ENCODE data around the gene LRRC42.
"Not testable (repeated sequence)": the region's sequence is repeated elsewhere in the genome, so short reads cannot be mapped to it uniquely, and the experiment has no call there.

The LRRC42 gene

DNA sequence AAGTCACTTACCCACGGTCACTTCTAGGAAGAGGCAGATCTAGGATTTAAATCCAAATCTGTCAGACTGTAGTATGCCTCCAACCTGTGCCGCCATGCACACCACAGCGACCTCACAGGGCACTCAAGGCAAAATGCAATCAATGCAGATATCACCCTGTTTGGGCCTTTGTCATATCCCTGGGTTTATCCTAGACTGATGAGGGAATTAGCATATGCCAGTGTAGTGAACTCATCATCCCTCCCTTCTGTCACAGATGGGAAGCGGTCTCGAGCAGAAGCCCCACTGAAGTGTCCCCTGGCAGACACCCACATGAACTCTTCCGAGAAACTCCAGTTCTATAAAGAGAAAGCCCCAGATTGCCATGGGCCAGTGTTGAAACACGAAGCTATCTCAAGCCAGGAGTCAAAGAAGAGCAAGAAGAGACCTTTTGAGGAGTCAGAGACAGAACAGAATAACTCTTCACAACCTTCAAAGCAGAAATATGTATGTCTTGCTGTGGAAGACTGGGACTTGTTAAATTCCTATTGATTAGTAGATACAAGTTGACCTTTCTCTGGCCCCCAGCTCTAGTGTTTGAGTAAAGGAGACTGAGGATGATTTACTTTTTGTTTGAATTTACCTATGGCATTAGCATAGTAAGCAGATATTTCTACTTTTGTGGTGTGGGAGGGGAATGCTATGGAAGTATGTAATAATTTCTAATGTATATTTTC is 21.4 kb downstream of the LRRC42 start:
- DNase-seq (ENCODE audit: low read depth in 1 of 2, low spot score in 1 of 2), result no peak

GRCh38 chr1:53968125-53968513 is 22.0 kb downstream of the LRRC42 start:
- DNase-seq (ENCODE audit: low read depth in 1 of 2, low spot score in 1 of 2), result no peak

GRCh38 chr1:53969323-53969722 is 23.2 kb downstream of the LRRC42 start:
- DNase-seq (ENCODE audit: low read depth in 1 of 2, low spot score in 1 of 2), result not testable (repeated sequence)

GRCh38 chr1:53971718-53972117 is 25.6 kb downstream of the LRRC42 start:
- no peak for DNase-seq (ENCODE audit: low read depth in 1 of 2, low spot score in 1 of 2)

DNA sequence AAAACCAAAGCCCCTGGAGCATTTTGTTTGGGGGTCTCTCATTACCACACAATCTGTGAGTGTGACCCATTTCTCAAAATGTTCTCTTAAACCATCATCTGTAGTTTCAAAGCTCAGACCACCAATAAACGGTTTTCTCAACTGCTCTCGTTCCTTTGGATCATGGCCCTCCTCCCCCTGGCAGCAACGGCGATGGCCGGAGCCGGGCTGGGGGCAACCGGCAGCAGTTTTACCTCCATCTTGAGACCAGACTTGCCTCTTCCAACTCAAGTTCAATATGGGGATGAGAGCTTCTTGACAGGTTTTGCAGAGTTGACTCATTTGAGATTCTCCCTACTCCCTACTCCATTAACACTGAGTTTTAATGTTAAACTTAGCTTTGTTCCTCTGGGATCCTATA is 29.7 kb downstream of the LRRC42 start:
- DNase-seq (ENCODE audit: low read depth in 1 of 2, low spot score in 1 of 2), result no peak

DNA sequence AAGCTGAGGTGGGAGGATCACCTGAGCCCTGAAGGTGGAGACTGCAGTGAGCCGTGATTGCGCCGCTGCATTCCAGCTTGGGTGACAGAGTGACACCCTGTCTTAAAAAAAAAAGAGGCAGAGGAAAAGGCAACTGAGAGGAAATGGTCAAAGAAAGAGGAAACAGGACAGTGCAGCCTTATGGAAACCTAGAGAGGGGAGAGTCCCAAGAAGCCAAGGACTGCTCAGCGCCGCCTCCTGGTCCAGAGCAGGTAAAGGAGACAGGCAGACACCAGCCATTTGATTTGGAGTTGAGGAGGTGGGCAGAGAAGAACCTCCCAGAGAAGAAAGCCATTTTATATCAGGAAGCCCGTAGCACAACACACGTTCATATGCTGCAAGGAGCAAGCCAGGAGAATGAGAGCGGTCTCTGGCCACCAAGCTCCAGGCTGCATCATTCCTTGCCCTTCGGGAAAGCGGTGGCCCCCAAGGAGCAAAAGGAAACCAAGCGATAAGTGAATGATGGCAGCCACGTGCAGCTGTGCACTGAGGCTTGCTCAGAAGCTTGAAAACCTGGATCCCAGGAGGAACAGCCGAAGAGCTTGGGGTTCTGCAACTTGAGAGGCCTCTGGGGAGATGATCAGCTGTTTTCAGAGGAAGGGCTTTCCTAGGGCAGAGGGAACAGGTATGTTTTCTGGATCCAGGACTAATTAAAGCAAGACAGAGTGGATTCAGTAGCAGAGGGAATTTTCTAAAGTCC is 33.7 kb downstream of the LRRC42 start:
- DNase-seq (ENCODE audit: low read depth in 1 of 2, low spot score in 1 of 2), result no peak

DNA sequence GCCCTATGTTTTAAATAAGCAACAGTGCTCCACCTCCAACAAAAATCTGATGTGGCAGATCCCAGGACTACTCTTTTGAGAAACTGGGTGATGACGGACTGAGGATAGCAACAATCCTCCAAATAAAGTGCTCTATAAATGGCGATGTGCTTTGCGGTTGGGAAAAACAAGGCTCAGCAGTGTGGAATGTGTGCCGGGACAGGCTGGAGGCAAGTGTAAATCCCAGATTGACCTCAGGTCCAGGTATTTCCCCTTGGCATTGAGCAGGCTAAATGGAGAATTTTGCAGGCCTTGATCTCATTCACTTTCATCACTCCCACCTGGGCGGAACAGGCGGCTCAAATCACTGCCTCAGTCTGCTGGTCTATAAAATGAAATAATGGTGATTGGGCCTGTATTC is 35.1 kb downstream of the LRRC42 start:
- DNase-seq (ENCODE audit: low read depth in 1 of 2, low spot score in 1 of 2), result no peak

DNA sequence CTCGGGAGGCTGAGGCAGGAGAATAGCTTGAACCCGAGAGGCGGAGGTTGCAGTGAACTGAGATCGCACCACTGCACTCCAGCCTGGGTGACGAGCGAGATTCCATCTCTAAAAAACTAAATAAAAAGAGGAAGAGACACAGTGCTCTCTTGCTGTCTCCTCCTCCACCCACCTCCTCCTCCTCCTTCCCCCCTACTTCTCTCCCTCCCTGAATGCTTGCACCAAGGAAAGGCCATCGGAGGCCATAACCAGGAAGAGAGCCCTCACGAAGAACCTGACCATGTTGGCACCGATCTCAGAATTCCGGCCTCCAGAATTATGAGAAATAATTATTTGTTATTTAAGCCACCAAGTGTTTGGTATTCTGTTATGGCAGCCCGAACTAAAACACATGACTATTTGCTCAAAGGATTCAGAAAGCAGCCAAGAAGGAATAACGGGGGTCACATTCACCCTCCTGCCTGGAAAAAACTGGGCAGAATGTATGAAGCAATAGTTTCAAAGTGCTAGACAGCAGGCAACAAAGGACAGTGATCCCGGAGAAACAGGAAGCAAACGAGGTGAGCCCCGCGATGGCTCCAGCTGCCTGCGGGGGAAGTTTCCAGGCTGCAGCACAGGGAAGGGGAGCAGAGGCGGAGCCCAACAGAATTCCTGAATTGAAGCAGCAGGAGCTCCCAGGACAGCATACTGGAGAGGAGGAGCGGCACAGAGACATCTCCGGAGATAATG is 36.0 kb downstream of the LRRC42 start:
- DNase-seq (ENCODE audit: low read depth in 1 of 2, low spot score in 1 of 2), result no peak

DNA sequence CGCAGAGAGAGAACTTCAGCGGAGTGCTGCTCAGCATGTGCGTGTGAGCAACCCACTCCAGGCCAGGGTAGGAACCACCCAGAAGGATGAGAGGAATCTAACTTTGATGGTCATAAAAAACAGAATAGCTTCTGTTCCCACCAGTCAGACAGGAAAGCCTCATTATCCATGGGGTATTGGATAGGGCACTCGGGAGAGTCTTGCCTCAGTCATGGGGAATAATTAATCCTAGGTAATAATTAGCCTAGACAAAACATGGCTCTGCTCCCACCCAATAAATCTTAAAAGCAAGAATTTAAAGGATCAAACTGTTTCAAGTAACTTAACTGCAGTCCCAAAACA is 36.6 kb downstream of the LRRC42 start:
- no peak for DNase-seq (ENCODE audit: low read depth in 1 of 2, low spot score in 1 of 2)

DNA sequence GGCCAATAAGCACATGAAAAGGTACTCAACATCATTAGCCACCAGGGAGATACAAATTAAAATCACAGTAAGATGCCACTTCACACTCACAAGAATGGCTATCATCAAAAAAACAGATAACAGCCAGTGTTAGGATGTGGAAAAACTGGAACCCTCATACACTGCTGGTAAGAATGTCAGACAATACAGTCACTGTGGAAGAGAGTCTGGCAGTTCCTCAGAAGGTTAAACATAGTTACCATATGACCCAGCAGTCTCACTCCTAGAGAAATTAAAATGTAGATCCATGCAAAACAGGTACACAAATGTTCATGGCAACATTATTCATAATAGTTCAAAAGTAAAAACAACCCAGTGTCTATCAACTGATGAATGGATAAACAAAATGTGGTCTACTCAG is 38.6 kb downstream of the LRRC42 start:
- no peak for DNase-seq (ENCODE audit: low read depth in 1 of 2, low spot score in 1 of 2)

GRCh38 chr1:53986458-53986857 is 40.3 kb downstream of the LRRC42 start:
- no peak for DNase-seq (ENCODE audit: low read depth in 1 of 2, low spot score in 1 of 2)

DNA sequence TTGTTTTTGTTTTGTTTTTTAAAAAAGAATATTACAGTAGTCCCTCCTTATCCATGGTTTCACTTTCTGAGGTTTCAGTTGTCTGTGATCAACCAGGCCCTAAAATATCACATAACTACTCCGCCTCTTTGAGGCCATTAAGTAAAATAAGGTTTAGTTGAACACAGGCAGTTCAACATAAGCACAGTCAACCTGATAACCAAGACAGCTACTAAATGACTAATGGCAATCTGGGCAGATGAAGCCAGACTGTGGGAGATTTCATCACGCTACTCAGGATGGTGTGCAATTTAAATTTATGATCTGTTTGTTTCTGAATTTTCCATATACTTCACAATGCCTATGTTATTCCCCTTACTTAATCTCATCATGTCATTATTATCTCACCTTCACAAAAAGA is 41.7 kb downstream of the LRRC42 start:
- no peak for DNase-seq (ENCODE audit: low read depth in 1 of 2, low spot score in 1 of 2)

DNA sequence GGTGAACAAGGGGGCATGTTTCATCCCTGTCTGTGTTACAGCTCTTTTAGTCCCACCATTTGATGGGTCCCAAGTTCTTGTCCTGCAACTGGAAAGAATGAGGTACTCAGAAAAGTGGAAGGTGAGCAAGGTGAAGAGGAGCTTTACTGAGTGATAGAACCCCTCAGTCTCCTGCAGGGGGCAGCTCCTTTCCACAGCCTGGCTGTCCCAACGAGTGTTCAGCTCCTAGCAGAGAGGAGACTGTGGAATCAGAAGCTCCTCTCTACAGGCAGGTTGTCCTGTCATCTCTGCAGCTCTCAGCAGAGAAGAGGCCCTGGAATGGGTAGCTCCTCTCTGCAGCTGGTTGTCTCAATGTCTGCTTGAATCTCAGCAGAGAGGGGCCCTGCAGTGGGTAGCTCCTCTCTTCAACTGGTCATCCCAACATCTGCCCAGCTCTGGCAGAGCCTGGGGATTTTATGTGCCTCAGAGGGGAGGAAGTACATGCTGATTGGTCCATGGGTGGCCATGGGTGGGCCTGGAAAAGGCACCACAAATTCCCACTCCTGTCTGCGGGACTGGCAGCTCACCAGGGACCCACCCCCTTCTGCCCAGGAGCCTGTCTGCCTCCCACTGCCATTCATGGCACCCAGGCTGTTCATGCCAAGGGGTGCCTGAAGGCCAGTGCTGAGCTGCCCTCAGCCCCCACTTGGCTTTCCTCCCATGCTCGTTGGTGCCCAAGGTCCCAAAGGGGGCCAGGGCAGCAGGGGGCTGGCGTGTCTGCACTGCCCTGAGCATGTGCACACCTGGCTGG is 46.1 kb downstream of the LRRC42 start:
- no peak for DNase-seq (ENCODE audit: low read depth in 1 of 2, low spot score in 1 of 2)

DNA sequence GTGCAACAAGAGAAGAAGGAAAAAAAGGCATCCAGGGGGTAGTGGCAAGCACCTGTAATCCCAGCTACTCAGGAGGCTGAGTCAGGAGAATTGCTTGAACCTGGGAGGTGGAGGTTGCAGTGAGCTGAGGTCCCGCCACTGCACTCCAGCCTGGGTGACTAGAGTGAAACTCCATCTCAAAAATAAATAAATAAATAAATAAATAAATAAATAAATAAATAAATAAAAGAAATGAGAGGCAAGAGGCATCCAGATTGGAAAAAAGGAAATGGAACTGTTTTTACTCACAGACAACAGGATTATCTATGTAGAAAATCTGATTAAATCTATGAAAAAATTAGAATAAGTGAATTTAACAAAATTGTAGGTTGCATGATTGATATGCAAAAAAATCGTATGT is 48.4 kb downstream of the LRRC42 start:
- DNase-seq (ENCODE audit: low read depth in 1 of 2, low spot score in 1 of 2), result not testable (repeated sequence)

DNA sequence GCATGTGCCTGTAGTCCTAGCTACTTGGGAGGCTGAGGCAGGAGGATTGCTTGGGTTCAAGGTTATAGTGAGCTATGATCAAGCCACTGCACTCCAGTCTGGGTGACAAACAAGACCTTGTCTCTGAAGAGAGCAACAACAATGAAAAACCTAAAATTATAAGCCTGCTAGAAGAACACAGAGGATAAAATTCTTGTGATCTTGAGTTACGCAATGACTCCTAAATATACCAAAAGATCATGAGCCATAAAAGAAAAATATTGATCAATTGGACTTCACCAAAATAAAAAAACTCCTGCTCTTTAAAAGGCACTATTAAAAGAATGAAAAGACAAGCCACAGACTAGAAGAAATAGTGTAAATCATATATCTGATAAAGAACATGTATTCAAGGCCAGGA is 49.5 kb downstream of the LRRC42 start:
- DNase-seq (ENCODE audit: low read depth in 1 of 2, low spot score in 1 of 2), result no peak

- no peak for DNase-seq (ENCODE audit: low read depth in 1 of 2, low spot score in 1 of 2)
Measured at GRCh38 chr1:53998223-53998622, 52.1 kb downstream of the LRRC42 start.

GRCh38 chr1:53999920-54000319 is 53.8 kb downstream of the LRRC42 start:
- no peak for DNase-seq (ENCODE audit: low read depth in 1 of 2, low spot score in 1 of 2)

DNA sequence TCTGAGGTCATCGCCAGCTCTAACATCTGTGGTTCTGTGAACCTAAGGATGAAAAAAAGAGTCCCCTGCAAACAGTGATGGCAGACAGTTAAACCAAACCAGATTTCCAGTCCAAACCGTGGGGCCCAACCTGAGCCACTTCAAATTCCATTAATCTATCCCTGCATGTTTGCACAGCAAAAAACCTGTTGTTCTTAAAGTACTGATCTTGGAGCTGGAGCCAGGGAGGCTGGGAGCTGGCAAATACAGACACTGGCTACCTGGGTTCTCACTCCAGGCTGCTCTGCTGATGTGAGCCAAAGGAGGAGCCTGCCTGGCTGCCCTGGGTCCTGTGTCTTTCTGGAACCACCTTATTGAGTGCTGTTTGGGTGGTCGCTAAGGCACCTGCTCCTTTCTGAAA is 55.4 kb downstream of the LRRC42 start:
- no peak for DNase-seq (ENCODE audit: low read depth in 1 of 2, low spot score in 1 of 2)

DNA sequence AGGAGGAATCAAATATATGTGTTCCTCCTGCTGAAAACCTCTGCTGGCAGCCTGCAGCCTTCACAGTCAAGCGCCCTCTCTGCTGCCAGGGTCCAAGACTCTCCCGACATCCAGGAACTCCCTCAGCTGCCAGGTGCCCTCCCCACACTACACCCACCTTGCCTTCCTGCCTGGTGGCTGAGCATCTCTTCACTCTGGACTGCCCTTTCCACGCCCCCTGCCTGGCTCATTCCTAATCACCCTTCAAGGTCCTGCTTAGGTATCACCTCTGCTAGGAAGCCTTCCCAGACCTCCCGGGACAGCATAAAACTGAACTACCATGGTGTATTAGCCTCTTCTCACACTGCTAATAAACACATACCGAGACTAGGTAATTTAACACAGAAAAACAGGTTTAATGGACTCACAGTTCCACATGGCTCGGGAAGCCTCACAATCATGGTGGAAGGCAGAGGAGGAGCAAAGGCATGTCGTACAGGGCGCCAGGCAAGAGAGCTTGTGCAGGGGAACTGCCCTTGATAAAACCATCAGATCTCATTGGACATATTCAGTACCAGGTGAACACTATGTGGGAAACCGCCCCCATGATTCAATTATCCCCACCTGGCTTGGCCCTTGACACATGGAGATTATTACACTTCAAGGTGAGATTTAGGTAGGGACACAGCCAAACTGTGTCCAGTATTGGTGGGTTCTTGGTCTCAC is 56.5 kb downstream of the LRRC42 start:
- DNase-seq (ENCODE audit: low read depth in 1 of 2, low spot score in 1 of 2), result no peak

- no peak for DNase-seq (ENCODE audit: low read depth in 1 of 2, low spot score in 1 of 2)
Measured at GRCh38 chr1:54003249-54003646, 57.1 kb downstream of the LRRC42 start.

Data from stimulated activated CD4-positive, alpha-beta T cell treated with anti-CD3 and anti-CD28 coated beads, Interleukin-15, amount 100 ng/mL, for 1 hour (primary cell).